ENCODE results near the gene ST6GAL2.

Gene ST6GAL2

DNA sequence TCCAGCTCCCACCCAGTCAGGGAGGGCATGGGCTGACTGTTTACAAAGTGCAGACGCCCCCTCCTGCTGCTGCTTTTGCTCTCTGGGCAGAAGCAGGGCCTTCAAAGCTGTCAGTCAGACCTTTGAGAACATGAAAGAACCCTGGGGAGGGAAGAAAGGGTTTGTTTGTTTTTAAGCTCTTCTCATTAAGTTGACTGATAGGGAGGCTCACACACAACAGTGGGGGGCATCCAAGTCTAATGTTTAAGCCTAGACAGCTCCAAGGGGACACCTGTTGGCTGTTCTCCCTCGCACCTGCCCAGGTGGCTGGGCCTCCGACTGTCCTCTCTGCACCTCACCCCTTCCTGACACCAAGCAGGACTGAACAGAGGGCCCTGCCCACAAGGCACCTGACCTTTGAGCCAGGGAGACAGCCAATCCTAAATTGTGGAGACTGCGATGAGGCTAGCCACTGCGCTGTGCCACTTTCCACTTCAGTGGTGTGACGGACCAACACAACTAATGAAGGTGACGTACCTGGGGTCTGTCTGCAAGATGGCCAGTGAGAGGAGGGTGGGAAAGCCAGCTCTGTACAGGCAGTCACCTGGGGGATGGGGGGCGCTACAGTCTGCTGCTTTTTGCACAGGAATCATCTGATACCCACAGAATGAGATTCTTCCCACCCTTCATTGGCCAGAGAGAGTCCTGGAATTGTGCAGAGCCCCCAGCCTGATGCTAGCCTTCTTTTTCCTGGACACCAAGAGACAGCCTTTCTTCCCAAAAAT, 16.3 kb downstream of the ST6GAL2 start:
- Histone ChIP-seq H3K4me3 (ENCODE audit: low read depth, low read length) (no peak overlapping the region), H3K27ac (no peak overlapping the region), H3K9me3 (ENCODE audit: severe bottlenecking) (no peaks in the 10 kb centered on the region), H3K36me3 (no peaks in the 10 kb centered on the region), H3K27me3 (ENCODE audit: insufficient read depth, low read depth, severe bottlenecking) (peaks cover 69% of the 10 kb centered on the region)
- no peak for DNase-seq
- TF ChIP-seq, protein P1, sequence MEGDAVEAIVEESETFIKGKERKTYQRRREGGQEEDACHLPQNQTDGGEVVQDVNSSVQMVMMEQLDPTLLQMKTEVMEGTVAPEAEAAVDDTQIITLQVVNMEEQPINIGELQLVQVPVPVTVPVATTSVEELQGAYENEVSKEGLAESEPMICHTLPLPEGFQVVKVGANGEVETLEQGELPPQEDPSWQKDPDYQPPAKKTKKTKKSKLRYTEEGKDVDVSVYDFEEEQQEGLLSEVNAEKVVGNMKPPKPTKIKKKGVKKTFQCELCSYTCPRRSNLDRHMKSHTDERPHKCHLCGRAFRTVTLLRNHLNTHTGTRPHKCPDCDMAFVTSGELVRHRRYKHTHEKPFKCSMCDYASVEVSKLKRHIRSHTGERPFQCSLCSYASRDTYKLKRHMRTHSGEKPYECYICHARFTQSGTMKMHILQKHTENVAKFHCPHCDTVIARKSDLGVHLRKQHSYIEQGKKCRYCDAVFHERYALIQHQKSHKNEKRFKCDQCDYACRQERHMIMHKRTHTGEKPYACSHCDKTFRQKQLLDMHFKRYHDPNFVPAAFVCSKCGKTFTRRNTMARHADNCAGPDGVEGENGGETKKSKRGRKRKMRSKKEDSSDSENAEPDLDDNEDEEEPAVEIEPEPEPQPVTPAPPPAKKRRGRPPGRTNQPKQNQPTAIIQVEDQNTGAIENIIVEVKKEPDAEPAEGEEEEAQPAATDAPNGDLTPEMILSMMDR (IDR thresholded peaks at IDR 0.05; ENCODE audit: low read depth, low read length), result no peak

DNA sequence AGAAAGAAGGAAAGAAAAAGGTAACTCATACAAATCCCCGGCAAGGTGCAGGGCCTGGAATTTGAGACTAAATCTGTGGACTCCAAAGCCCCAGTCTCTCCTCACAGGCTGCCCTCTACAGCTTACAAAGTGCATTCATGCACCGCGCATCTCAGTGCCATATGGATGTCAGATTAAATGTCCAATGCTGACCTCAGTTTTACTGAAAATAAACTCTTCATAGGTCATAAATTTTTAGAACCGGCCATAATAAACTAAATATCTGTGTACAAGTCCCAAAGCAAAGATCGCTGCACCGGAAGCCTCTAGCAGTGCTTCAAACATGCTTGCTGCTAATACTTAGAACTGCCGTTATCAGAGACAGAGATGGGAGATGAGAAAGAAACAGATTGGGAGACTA, 17.7 kb downstream of the ST6GAL2 start:
- no peak for DNase-seq
- no peaks in the 10 kb centered on the region for H3K9me3 ChIP-seq (ENCODE audit: severe bottlenecking)
- TF ChIP-seq, protein P1 (IDR thresholded peaks at IDR 0.05; ENCODE audit: low read depth, low read length), result peak; percentile 43
- no peak overlapping the region for H3K27ac ChIP-seq
- H3K36me3 ChIP-seq, result no peaks in the 10 kb centered on the region
- peaks cover 76% of the 10 kb centered on the region for H3K27me3 ChIP-seq (ENCODE audit: insufficient read depth, low read depth, severe bottlenecking)
- H3K4me3 ChIP-seq (ENCODE audit: low read depth, low read length), result no peak overlapping the region

DNA sequence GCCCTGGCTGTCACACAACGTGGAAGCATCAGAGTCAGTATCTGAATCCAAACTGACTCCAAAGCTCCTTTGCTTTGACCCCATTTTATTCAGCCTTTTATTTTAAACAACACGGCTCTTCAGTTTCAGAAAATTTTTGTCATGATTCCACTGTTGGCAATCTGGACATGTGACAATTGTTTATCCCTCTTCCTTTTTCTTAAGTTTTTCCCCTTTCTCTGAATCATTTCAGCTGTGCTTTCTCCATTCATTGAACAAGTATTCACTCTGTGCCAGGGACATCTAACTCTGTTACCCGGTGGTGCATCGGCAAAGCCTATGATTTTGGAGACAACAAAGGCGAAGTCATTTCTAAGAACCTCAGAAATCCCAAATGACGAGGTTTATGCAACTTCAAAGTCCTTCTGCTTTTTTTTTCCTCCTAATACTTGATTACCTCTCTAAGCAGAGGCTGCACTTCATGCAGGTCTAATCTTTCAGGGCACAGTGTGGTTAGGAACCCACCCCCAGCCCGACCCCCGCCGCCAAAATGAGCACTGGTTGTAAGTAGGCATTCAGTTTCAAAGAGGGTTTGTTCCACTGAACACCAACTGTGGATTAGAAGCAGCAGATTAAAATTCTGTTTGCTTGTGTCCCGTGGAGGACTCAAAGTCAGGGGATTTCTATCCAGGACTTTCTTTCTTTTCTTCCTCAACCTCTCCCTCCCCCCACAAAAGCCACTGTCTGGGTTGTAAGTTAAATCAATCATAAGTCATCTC, 18.6 kb downstream of the ST6GAL2 start:
- Histone ChIP-seq H3K27me3 (ENCODE audit: insufficient read depth, low read depth, severe bottlenecking) (peaks cover 80% of the 10 kb centered on the region), H3K9me3 (ENCODE audit: severe bottlenecking) (no peaks in the 10 kb centered on the region), H3K36me3 (no peaks in the 10 kb centered on the region), H3K4me3 (ENCODE audit: low read depth, low read length) (no peak overlapping the region), H3K27ac (no peak overlapping the region)
- TF ChIP-seq, protein P1 (IDR thresholded peaks at IDR 0.05; ENCODE audit: low read depth, low read length), result no peak
- no peak for DNase-seq

DNA sequence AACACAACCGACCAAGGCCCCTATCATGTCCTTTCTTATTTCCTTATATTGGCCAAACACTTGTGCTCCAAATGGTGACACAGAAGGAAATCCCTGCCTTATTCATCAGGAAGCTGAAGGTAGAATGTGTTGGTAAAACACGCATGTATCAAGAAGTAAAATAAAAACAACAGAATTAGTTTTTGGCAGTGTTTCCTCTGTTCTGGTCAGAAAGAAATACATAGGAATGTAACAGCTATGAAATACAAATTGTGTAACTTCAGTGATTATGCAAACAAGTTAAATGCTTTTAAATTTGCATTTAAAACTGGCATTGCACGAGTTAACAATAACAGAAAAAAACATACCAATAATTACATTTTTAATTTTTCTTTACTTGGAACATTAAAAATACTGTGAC, 19.3 kb downstream of the ST6GAL2 start:
- no peak overlapping the region for H3K27ac ChIP-seq
- peaks cover 81% of the 10 kb centered on the region for H3K27me3 ChIP-seq (ENCODE audit: insufficient read depth, low read depth, severe bottlenecking)
- TF ChIP-seq, protein P1 (IDR thresholded peaks at IDR 0.05; ENCODE audit: low read depth, low read length), result no peak
- no peaks in the 10 kb centered on the region for H3K9me3 ChIP-seq (ENCODE audit: severe bottlenecking)
- no peak for DNase-seq
- H3K4me3 ChIP-seq (ENCODE audit: low read depth, low read length), result no peak overlapping the region
- no peaks in the 10 kb centered on the region for H3K36me3 ChIP-seq

DNA sequence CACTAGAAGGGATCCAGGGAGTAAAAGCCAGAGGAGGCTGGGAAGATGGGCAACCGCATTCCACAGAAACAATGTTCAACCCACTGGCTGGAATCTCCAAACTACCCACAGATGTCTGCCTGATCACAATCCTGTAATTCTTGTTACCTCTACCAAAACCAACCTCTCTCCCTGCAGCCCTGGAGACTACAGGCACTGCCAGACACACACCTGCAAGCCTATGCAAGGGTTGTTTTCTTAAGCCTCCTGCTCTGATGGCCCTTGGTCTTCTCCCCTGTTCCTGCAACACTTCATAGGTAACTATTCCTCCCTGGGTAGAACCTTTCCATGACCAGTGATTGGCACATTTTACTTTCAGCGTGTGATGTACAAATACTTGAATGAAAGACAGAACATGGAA, 21.9 kb downstream of the ST6GAL2 start:
- Histone ChIP-seq H3K27me3 (ENCODE audit: insufficient read depth, low read depth, severe bottlenecking) (peaks cover 83% of the 10 kb centered on the region), H3K9me3 (ENCODE audit: severe bottlenecking) (no peaks in the 10 kb centered on the region), H3K27ac (no peak overlapping the region), H3K36me3 (no peaks in the 10 kb centered on the region), H3K4me3 (ENCODE audit: low read depth, low read length) (no peak overlapping the region)
- no peak for DNase-seq
- TF ChIP-seq, protein P1 (IDR thresholded peaks at IDR 0.05; ENCODE audit: low read depth, low read length), result no peak

Data from WERI-Rb-1 (cell line).